ENCODE results near the gene EML5. TPM values are rescaled to one million over a fixed set of nuclear protein-coding genes. Genes with fewer than 3 reads are reported as not detected.

Gene EML5
- total RNA-seq, 3 donors from 2014 or later (not counting 1 experiment from before 2014, with no cell fraction given) = 0.68 to 1.3 (median 1.0) TPM

- Mint-ChIP-seq H3K4me1 (no peaks in the 10 kb centered on the region), H3K4me3 (no peak overlapping the region), H3K36me3 (no peaks in the 10 kb centered on the region), H3K9me3 (peaks cover 0 to 2% of the 10 kb centered on the region in 2 donors), H3K27me3 (ENCODE audit: low read depth in 2 of 2) (no peaks in the 10 kb centered on the region), H3K27ac (no peak overlapping the region)
- H3K36me3 ChIP-seq (ENCODE audit: control insufficient read depth, insufficient read depth, low read length) = no peaks in the 10 kb centered on the region
- no peak for TF ChIP-seq CTCF (IDR thresholded peaks at IDR 0.05)
- ATAC-seq = no peak
- H3K4me3 ChIP-seq (ENCODE audit: low read length) = no peak overlapping the region
- DNase-seq = no peak
- intact Hi-C loops (cut with micrococcal nuclease) = no loop called here
- WGBS (ENCODE audit: insufficient coverage) = 100% methylated on average over 1 of the region's 4 CpGs
- H3K27ac ChIP-seq (ENCODE audit: low read length) = no peak overlapping the region
- H3K9me3 ChIP-seq (ENCODE audit: control insufficient read depth, insufficient read depth, low read length) = no peaks in the 10 kb centered on the region
- no peaks in the 10 kb centered on the region for H3K27me3 ChIP-seq (ENCODE audit: control insufficient read depth, insufficient read depth, low read length)
- no peaks in the 10 kb centered on the region for H3K4me1 ChIP-seq (ENCODE audit: control insufficient read depth, insufficient read depth, low read length)
These were observed 65.7 kb downstream of the EML5 start for GRCh38 chr14:88727057-88727456.

- H3K36me3 Mint-ChIP-seq = no peaks in the 10 kb centered on the region
- Histone ChIP-seq H3K27ac (ENCODE audit: low read length) (no peak overlapping the region), H3K36me3 (ENCODE audit: control insufficient read depth, insufficient read depth, low read length) (no peaks in the 10 kb centered on the region), H3K9me3 (ENCODE audit: control insufficient read depth, insufficient read depth, low read length) (no peaks in the 10 kb centered on the region), H3K27me3 (ENCODE audit: control insufficient read depth, insufficient read depth, low read length) (no peaks in the 10 kb centered on the region), H3K4me3 (ENCODE audit: low read length) (no peak overlapping the region), H3K4me1 (ENCODE audit: control insufficient read depth, insufficient read depth, low read length) (no peaks in the 10 kb centered on the region)
- no peak overlapping the region for H3K4me3 Mint-ChIP-seq
- no peak for TF ChIP-seq CTCF (IDR thresholded peaks at IDR 0.05)
- DNase-seq (no peak), ATAC-seq (no peak)
- H3K27me3 Mint-ChIP-seq (ENCODE audit: low read depth in 2 of 2) = peaks cover 0 to 6% of the 10 kb centered on the region in 2 donors
- H3K9me3 Mint-ChIP-seq = no peaks in the 10 kb centered on the region
- no CpG with 5 or more reads among the region's 2 CpGs for WGBS (ENCODE audit: insufficient coverage)
- no peak overlapping the region for H3K27ac Mint-ChIP-seq
- H3K4me1 Mint-ChIP-seq = no peaks in the 10 kb centered on the region
- intact Hi-C loops (cut with micrococcal nuclease) = no loop called here
These were observed 82.0 kb downstream of the EML5 start for GRCh38 chr14:88710709-88711108.

- Mint-ChIP-seq H3K27ac (no peak overlapping the region), H3K36me3 (no peaks in the 10 kb centered on the region), H3K9me3 (no peaks in the 10 kb centered on the region), H3K27me3 (ENCODE audit: low read depth in 2 of 2) (no peaks in the 10 kb centered on the region), H3K4me3 (no peak overlapping the region), H3K4me1 (no peaks in the 10 kb centered on the region)
- Histone ChIP-seq H3K4me3 (ENCODE audit: low read length) (no peak overlapping the region), H3K4me1 (ENCODE audit: control insufficient read depth, insufficient read depth, low read length) (no peaks in the 10 kb centered on the region), H3K36me3 (ENCODE audit: control insufficient read depth, insufficient read depth, low read length) (no peaks in the 10 kb centered on the region), H3K27me3 (ENCODE audit: control insufficient read depth, insufficient read depth, low read length) (no peaks in the 10 kb centered on the region), H3K27ac (ENCODE audit: low read length) (no peak overlapping the region), H3K9me3 (ENCODE audit: control insufficient read depth, insufficient read depth, low read length) (no peaks in the 10 kb centered on the region)
- DNase-seq (no peak), ATAC-seq (no peak)
- WGBS (ENCODE audit: insufficient coverage) = 100% methylated on average over 1 of the region's 1 CpG
- no peak for TF ChIP-seq CTCF (IDR thresholded peaks at IDR 0.05)
- intact Hi-C loops (cut with micrococcal nuclease) = no loop called here
These were observed 85.7 kb downstream of the EML5 start for GRCh38 chr14:88707088-88707487.

- H3K36me3 Mint-ChIP-seq = no peaks in the 10 kb centered on the region
- Histone ChIP-seq H3K27ac (ENCODE audit: low read length) (no peak overlapping the region), H3K4me1 (ENCODE audit: control insufficient read depth, insufficient read depth, low read length) (no peaks in the 10 kb centered on the region), H3K36me3 (ENCODE audit: control insufficient read depth, insufficient read depth, low read length) (no peaks in the 10 kb centered on the region), H3K4me3 (ENCODE audit: low read length) (no peak overlapping the region), H3K9me3 (ENCODE audit: control insufficient read depth, insufficient read depth, low read length) (no peaks in the 10 kb centered on the region), H3K27me3 (ENCODE audit: control insufficient read depth, insufficient read depth, low read length) (no peaks in the 10 kb centered on the region)
- intact Hi-C loops (cut with micrococcal nuclease) = no loop called here
- peaks cover 0 to 2% of the 10 kb centered on the region in 2 donors for H3K27me3 Mint-ChIP-seq (ENCODE audit: low read depth in 2 of 2)
- ATAC-seq (no peak), DNase-seq (no peak)
- no peaks in the 10 kb centered on the region for H3K9me3 Mint-ChIP-seq
- H3K27ac Mint-ChIP-seq = no peak overlapping the region
- H3K4me3 Mint-ChIP-seq = no peak overlapping the region
- no peaks in the 10 kb centered on the region for H3K4me1 Mint-ChIP-seq
- TF ChIP-seq CTCF (IDR thresholded peaks at IDR 0.05) = no peak
These were observed 86.3 kb downstream of the EML5 start for GRCh38 chr14:88706425-88706824.
